HG03064 (cell line): ENCODE measurements around the gene YPEL2.
"Not testable (repeated sequence)": the region's sequence is repeated elsewhere in the genome, so short reads cannot be mapped to it uniquely, and the experiment has no call there.

Source experiments
- ATAC-seq: cut with Tn5 transposase; IDR thresholded peaks from one replicate; pipeline ENCODE4 v1.9.1; 2021; ENCODE audit warnings: low read depth; ENCODE audit not compliant: unreplicated experiment

The YPEL2 gene

DNA sequence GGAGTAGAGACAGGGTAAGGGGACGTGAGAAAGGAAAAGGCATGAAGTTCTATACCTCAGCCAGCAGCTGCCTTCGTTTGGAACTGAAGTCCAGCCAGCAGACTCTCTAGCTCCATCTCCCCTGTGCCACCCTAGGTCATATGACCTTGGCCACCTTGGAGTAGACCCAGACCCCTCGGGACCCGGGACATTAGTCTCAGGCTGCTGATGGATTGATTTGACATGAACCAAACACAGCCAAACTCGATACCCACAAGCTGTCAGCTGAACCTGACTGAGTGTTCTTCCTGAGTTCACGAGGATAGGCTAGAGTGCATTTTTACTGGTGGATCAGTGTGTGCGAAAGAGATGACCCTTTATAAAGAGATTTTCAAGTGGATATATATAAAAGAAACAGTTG is 68.5 kb downstream of the YPEL2 start:
- no peak for ATAC-seq

DNA sequence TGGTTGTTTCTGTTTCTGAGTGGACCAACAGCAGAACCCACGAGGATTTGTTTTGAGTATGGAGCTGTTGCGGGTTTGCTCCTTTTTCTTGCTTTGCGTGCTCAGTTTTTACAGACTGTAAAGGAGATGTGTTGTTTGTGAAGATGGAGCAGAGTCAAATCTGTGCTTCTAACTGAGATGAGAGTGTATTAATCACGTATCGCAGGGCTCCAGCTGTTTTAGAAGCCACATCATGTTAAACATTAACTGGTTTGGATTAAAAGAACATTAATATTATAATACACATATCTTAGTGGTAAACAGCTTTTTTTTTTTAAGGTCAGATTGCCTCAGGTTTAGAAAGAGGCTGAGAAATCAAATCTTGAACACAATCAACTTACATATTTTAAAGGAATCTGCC is 69.4 kb downstream of the YPEL2 start:
- no peak for ATAC-seq

DNA sequence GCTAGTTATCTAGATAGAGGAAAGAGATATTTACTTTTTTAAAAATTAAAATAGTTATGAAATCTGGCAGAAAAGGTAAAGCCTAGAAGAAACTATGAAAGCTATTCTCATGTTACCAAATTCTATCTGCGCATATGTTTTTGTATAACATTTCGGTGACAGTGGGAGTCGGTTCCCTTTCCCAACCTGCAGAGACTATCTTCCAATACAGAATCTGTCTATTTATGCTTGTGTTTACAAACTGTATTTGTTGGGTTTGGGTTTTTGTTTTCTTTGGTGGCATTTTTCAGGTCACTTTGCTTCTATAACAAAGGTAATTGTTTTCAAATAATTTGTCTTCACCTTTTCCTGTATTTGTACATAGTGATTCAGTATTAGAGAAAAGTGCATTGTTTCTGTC is 69.8 kb downstream of the YPEL2 start:
- no peak for ATAC-seq

DNA sequence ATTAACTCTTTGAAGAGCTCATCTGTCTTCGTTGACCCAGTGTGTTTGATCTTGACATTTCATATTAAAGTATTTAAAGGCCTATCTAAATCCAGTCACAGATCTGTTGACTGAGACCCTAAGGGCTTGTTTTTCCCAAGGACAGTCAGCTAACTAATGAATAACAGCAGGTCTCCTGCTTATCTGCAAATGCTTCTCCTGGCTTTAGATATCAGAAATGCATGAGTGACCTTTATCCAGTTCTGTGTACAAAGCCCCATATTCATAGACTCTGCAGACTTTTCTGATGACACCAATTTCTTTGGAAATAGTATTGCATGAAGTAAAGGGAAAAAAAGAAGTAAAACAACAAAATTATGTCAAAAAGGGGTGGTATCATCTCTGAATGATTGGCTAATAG is 70.3 kb downstream of the YPEL2 start:
- ATAC-seq: no peak

DNA sequence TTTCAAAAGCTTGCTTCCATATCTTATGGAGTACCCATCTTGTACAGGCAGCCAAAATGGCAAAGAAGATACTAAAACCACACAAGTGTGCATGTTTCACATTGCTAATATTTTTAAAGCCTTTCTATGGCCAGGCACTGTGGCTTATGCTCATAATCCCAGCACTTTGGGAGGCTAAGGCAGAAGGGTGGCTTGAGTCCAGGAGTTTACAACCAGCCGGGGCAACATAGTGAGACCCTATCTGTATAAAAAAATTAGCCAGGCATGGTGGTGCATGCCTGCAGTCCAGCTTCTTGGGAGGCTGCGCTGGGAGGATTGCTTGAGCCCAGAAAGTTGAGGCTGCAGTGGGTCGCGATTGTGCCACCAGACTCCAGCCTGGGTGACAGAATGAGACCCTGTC is 71.3 kb downstream of the YPEL2 start:
- no peak for ATAC-seq

DNA sequence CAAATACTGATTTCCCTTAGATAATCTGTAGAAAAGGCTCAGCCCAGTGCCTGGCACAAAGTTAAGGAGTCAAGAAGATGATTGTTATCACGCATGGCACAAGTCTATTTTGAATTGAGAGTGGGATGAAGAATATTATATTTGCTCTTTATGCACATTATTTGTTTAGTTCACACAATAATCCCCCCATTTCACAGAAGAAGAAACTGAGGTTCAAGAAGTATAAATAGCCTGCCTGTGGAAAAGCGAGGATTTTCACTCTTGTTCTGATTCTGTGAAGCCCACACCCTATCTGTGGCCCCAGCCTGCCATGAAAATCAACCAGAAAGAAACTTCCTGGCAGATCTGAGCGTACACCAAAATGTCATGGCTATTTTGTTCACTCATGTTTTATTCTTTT is 73.0 kb downstream of the YPEL2 start:
- no peak for ATAC-seq

DNA sequence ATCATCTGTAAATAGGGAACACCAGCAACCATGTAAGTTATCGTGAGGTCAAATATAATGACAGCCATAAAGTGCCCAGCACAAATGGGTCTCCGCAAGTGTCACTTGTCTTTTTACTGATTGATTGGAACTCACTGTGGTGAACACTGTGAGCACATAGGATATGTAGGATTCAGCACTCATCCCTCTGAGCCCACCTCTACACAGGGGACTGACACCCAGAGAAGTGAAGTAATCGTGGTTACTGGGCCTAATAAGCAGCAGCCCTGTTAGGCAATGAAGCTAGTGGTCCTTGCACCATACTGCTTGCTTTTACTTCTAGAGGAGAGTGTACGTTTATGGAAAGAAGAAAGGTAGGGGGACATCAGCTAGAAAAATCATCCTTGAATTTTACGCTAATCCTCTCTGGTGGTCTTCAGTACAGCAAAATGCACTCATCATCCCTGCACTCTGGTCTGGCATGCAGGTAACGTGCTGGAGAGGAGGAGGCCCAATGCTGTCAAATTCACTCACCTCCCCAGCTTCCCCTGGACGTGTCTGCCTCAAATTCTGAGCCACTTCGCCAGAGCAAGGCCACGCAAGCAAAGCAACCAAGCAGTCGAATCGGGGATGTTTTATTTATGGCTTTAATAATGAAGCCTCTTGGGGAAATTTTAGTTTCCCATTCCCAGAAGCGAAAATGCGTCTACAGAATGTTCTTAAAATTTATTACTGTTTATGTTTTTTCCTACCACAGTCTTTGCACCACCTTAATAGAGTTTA is 74.7 kb downstream of the YPEL2 start:
- no peak for ATAC-seq

DNA sequence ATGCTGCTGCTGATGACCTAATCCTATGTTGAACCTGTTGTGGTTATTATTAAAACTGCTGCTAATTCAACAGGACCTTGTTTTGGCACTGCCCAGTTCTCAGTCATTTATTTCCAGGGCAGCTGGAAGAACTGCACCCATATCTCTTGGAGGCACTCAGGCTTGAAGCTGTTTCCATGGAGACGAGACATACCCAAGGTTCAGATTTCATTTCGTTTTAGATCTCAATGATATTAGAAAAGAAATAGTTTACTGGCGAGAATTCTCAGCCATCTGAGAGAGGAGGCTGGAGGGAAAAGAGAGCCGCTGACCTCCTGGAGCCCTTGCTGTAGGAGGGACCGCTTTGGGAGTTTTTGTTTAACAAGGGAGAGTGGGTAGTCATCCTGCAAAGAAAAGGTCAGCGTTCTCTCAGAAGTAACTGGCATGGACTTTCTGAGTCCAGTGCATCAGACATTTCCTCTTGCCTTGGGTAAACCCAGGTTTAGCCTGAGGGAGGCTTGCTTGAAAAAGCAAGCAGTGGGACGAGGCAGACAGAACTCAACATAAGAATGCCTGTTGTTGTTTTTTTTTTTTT is 75.4 kb downstream of the YPEL2 start:
- ATAC-seq: no peak

DNA sequence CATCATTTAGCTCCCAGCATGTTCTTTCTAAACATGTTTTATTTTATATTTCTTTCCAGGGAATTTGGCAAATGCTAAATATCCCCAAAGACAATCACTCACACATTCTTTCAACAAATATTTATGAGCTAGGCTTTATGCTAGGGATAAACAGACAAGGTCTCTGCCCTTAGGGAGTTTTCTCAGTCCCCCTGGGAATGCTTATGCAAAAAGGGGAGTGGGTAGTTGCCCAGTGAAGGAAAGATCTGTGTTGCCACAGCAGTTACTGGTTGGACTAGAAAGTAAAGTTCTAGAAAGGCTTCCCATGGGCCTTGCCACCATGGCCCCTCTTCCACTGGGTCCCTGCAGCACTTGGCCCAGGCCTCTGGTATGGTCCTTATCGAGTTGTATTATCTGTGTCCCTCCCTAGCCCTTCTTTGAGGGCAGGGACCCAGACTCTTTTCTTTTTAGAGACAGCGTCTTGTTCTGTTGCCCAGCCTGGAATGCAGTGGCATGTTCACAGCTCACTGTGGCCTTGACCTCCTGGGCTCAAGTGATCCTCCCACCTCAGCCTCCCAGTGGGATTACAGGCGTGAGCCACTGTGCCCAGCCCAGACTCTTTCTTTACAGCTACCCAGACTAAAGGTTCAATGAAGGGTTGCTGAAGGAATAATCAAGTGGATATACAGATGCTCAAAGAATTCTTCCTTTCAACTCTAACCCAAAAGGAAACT is 78.0 kb downstream of the YPEL2 start:
- no peak for ATAC-seq

DNA sequence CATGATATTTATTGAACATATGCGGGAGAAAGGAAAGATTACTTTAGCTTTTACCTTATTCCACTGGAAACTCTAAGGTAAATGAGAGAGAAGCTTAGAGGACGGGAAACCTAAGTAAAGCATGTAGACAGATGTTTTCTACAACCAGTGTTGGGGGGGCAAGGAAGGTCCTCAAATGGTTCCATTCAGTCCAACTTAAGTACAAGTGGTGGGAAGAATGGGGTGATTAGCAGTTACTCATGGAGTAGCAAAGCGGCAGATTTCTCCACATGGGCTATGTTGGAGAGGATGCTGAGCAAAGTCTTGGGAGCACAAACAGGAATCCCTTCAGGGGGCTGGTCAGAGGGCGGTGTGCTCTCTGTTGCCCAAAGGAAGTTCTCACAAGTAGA is 78.6 kb downstream of the YPEL2 start:
- ATAC-seq: no peak

DNA sequence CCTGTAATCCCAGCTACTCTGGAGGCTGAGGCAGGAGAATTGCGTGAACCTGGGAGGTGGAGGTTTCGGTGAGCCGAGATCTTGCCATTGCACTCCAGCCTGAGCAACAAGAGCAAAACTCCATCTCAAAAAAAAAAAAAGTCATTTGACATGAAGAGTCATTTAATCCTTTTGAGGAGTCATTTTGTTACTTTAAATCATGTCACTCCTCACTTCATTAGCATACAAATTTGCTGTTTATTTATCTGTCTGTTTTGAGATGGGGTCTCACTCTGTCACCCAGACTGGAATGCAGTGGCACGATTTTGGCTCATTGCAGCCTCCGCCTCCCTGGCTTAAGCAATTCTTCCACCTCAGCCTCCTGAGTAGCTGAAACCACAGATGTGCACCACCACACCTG is 81.0 kb downstream of the YPEL2 start:
- not testable (repeated sequence) for ATAC-seq

DNA sequence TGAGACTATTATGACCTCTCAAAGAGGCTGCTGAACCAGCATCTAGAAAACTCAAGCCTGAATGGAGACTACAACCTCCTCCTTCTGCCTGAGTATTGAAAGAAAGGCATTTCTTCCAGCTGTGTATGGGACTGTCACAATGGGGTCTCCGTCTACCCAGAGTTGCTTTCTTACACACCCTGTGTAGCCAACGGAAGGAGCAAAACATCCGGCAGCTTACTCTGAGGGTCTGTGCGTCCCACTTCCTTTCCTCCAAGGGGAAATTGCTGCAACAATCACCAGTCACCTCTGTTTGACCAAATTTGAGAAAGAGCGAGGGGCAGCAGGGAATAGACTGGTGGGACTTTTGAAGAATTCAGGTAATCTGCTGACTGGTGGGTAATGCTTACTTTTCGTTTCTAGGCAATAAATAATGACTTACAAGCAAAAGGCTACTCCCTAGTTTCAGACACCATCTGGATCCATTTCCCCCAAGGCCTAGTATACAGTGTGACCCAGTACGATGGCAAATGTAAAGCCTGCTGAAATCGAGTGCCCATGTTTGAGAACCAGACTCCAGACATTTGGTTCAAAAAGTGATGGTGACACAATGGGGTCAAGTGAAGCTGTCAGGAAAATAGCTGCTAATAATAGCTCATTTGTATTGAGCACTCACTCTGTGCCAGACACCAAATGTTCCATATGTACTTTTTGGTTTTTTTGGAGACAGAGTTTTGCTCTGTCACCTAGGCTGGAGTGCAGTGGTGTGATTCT is 81.7 kb downstream of the YPEL2 start:
- no peak for ATAC-seq

DNA sequence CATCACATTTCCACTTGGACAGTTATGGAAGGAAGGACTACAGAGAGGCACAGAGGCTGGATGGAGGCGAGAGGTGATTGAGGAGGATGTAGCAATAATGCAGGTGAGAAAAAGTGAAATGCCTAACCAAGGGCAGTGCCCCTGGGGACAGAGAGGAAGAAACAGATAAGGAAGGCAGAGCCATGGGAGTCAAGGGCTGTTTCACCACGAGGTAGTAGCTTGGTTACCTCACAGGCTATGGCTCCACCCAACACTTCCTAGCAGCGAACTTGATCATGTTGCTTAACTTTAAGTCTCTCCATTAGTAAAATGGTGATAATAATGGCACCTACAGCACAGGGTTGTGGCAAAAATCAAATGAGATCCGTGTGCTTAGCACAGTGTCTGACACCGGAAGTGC is 83.9 kb downstream of the YPEL2 start:
- ATAC-seq: no peak

DNA sequence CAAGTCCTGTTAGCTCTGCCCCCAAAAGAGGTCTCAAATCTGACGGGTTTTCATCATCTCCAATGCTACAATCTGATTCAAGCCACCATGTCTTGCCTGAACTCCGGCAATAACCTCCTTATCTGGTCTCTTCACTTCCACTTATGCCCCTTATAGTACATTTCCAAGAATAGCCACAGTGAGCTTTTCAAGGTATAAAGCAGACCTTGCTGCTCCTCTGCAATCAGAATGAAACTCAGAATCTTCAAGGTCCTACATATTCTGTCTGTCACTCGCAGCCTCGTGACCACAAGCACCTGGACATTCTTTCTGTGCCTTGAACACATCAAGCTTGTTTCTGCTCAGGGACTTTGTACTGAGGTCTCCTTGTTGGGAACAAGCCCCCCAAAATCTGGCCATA is 84.7 kb downstream of the YPEL2 start:
- no peak for ATAC-seq

DNA sequence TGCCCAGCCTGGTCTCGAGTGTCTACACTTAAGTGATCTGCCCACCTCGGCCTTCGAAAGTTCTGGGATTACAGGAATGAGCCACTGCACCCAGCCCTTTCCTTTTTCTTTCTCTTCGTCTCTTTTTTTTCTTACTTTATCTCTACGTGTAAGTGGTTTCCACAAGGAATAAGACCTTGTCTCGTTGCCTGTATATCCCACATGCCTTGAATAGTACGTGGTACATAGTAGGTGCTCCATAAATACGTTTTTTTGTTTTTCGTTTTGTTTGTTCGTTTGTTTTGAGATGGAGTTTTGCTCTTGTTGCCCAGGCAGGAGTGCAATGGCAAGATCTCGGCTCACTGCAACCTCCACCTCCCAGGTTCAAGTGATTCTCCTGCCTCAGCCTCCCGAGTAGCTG is 86.0 kb downstream of the YPEL2 start:
- ATAC-seq: no peak

DNA sequence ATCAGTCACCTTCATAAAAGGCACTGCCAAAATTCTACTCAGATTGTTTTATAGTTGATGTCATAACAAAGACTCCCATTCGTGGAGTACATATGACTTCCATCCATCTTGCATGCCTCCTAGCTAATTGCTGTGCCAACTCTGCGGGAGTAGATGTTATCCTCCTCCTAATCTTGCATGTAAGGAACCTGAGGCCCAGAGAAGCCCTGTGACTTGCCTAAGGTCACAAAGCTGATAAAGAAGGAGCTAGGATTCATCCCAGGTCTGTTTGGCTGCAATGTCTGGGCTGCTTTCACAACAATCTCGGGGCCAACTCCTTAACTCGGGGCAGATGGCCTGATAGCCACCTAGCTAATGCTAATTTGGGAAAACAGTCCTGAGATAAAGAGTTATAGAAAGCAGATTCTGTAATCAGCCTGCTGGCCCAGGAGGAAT is 87.3 kb downstream of the YPEL2 start:
- ATAC-seq: no peak

DNA sequence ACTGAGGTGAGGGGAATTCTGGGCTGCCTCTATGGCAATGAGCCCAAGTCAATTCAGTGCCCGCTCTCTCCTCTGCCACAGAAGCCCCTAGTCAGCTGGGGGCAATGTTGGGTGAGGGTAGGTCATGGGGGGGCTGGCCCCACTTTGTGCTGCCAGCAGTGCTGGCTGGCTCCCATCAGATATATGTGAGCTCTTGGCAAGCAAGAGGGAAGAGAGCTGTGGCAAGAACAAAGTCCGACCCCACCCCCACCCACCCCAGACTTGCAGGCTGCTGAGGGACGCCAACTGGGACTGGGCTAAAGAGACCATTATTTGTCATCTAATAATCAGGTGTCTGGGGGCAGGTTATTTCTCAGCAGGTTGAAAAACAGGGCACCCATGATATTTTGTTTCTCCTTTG is 89.4 kb downstream of the YPEL2 start:
- ATAC-seq: no peak

DNA sequence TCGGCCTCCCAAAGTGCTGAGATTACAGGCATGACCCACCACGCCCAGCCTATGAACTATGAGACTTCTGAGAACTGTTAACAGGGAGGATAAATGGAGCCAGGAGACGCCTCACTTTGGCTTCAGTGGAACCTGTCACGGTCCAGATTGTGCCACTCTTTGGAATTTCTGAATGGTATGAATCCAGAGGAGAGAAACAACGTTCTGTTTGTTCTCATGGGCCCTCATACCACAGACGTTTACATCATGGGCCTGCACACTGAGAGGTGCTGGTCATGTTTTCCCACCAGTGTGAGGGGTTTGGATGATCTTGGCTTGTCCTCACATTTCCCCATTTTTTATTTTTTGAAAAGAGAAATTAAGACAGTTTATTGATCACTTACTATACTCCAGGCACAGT is 90.3 kb downstream of the YPEL2 start:
- ATAC-seq: no peak

DNA sequence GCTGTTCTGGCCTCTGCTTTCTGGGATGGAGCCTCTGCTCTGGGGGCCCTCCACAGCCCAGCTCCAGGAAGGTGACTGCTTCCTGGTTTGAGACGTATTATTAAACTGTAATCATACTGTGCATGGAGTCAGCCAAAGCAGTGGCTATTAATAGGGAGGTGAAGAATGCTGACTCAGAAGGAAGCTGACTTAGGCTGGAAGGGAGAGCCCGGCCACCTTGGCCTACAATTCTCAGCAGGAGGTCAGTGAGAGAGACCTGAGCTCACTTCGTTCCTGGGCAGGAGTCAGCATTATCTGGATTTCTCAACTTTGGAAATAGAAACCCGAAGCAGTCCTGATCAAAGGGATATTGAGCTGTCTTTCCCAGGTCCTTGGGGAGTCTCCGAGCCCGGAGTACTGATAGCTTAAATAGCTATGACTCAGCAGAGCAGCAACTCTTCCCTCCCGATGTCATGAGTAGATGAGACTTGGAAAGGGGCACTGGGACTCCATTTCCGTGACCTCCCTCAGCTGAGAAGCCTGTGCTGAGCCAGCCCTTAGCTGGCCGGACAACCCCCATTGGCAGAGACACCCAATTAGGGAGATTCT is 91.8 kb downstream of the YPEL2 start:
- ATAC-seq: no peak

DNA sequence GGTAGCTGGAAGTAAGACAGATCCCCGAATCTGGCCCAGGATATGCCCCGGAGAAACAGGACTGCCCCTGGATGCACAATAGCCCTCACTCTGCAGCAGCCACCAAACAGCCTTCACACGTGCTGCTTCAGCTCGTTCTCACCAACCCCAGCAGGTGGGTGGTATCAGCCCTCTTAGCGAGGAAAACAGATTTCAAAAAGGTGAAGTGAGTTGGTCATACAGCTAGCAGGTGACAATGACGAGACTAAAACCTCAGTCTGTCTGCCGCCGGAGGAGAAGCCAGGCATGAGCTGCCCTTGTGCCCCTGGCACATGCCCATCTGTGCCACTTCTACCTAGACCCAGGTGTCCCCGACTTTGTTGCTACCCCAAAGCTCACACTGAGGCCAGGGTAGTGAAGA is 92.4 kb downstream of the YPEL2 start:
- no peak for ATAC-seq

DNA sequence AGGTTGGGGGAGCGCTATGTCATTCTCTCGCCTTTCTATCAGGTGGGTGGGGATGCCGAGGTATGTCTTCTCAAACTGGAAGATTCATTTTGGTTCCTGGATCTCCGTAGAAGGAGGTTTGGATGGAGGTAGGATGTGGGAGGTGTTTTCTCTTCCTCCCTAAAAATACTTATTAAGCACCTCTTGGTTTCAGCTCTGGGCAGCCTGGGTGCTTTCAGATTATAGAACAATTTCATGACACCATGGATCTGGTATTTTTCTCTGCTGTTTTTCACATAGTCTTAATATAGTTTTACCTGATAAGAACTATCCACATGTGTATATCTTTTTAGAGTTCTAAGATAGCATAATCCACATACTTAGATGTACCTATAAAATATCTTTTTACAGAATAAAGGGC is 92.9 kb downstream of the YPEL2 start:
- ATAC-seq: no peak
